Measurements from ENCODE around the gene TSHZ2. TPM values are rescaled to one million over a fixed set of nuclear protein-coding genes. Genes with fewer than 3 reads are reported as not detected.

Gene TSHZ2
- total RNA-seq, 1 donor = 3.6 TPM

DNA sequence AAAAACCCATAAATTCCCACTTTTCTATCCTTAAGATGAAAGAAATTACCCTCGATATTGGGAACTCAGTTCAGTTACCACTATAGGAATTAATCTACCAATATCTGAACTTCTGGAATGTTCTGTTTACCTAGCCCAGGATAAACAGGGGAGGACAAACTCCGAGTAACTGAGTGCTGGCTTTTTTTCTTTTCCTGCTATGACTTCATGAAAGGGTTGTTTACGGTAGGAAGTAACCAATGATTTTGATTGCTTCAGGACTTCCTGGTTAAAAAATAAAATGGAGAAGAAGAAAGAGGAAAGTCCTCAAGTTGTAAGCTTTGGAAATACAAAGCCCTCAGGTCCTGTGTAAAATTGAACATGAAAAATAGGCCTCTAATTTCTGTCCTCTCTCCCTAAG is 453.8 kb downstream of the TSHZ2 start:
- Histone ChIP-seq H3K4me3 (ENCODE audit: insufficient read depth, low read length) (no peak overlapping the region), H3K4me2 (ENCODE audit: insufficient read depth, low read length) (no peak overlapping the region), H3K36me3 (ENCODE audit: insufficient read depth, low read length) (no peaks in the 10 kb centered on the region), H3K9me3 (ENCODE audit: low read depth, low read length) (no peaks in the 10 kb centered on the region), H3K4me1 (ENCODE audit: insufficient read depth, low read length) (no peaks in the 10 kb centered on the region), H4K20me1 (ENCODE audit: insufficient read depth, low read length) (no peaks in the 10 kb centered on the region), H3K27me3 (ENCODE audit: insufficient read depth, low read length) (no peaks in the 10 kb centered on the region), H3K27ac (ENCODE audit: low read depth, low read length) (no peak overlapping the region), H2AFZ (ENCODE audit: low read length) (no peak overlapping the region), H3K79me2 (ENCODE audit: insufficient read depth, low read length) (no peaks in the 10 kb centered on the region)
- DNase-seq (ENCODE audit: insufficient read length, low spot score, missing footprints) = no peak
- TF ChIP-seq, protein P1, sequence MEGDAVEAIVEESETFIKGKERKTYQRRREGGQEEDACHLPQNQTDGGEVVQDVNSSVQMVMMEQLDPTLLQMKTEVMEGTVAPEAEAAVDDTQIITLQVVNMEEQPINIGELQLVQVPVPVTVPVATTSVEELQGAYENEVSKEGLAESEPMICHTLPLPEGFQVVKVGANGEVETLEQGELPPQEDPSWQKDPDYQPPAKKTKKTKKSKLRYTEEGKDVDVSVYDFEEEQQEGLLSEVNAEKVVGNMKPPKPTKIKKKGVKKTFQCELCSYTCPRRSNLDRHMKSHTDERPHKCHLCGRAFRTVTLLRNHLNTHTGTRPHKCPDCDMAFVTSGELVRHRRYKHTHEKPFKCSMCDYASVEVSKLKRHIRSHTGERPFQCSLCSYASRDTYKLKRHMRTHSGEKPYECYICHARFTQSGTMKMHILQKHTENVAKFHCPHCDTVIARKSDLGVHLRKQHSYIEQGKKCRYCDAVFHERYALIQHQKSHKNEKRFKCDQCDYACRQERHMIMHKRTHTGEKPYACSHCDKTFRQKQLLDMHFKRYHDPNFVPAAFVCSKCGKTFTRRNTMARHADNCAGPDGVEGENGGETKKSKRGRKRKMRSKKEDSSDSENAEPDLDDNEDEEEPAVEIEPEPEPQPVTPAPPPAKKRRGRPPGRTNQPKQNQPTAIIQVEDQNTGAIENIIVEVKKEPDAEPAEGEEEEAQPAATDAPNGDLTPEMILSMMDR (IDR thresholded peaks at IDR 0.05; ENCODE audit: extremely low read depth, low read depth, low read length) = no peak

DNA sequence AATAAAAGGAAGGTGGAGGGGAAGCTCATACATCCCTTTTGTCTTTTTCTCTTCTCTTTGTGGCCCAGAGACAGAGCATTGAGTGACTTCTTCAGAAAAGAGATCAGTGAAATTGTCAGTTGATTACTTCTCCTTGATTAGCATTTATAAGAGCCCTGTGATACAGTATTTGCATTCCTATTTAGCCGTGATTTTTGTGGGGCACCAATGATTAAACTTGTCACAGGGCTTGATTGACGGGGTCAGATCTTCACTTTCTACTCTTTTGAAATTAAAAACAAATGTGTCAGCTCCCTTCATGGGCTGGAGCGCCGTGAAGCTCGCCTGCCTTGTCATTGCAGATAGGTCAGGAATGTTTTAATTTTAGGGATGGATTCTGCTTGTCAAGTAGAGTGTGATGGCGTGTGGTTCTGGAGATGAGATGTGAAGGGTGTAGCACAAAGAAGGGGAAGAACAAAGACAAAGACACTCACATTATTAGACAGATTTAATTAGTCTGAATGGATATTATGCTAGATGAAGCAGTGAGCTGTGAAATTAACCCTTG is 454.7 kb downstream of the TSHZ2 start:
- Histone ChIP-seq H3K9me3 (ENCODE audit: low read depth, low read length) (no peaks in the 10 kb centered on the region), H3K4me2 (ENCODE audit: insufficient read depth, low read length) (no peak overlapping the region), H3K4me1 (ENCODE audit: insufficient read depth, low read length) (no peaks in the 10 kb centered on the region), H3K36me3 (ENCODE audit: insufficient read depth, low read length) (no peaks in the 10 kb centered on the region), H3K27ac (ENCODE audit: low read depth, low read length) (no peak overlapping the region), H4K20me1 (ENCODE audit: insufficient read depth, low read length) (no peaks in the 10 kb centered on the region), H3K27me3 (ENCODE audit: insufficient read depth, low read length) (no peaks in the 10 kb centered on the region), H3K4me3 (ENCODE audit: insufficient read depth, low read length) (no peak overlapping the region), H2AFZ (ENCODE audit: low read length) (no peak overlapping the region), H3K79me2 (ENCODE audit: insufficient read depth, low read length) (no peaks in the 10 kb centered on the region)
- no peak for DNase-seq (ENCODE audit: insufficient read length, low spot score, missing footprints)
- TF ChIP-seq, protein P1 (IDR thresholded peaks at IDR 0.05; ENCODE audit: extremely low read depth, low read depth, low read length) = no peak

DNA sequence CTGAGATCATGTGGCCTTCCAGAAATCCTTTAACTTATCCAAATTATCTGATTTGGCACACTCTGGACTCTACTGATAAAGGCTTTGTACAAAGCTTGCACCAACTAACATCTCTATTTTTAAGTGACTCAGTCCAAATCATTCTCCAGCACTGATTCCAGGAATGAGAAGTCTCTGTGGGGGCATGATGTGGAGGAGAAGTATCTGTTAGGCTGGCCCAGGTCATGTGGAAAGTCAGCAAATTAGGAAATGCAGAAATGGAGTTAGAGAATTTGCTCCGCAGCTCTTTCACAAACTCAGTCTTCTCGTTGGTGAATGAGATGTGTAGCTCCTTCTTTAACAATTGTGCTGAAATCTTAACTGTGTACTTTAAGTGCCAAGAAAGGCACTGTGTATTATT is 455.8 kb downstream of the TSHZ2 start:
- no peak overlapping the region for H3K4me3 ChIP-seq (ENCODE audit: insufficient read depth, low read length)
- TF ChIP-seq, protein P1 (IDR thresholded peaks at IDR 0.05; ENCODE audit: extremely low read depth, low read depth, low read length) = no peak
- H4K20me1 ChIP-seq (ENCODE audit: insufficient read depth, low read length) = no peaks in the 10 kb centered on the region
- DNase-seq (ENCODE audit: insufficient read length, low spot score, missing footprints) = no peak
- H3K9me3 ChIP-seq (ENCODE audit: low read depth, low read length) = no peaks in the 10 kb centered on the region
- no peaks in the 10 kb centered on the region for H3K27me3 ChIP-seq (ENCODE audit: insufficient read depth, low read length)
- no peaks in the 10 kb centered on the region for H3K79me2 ChIP-seq (ENCODE audit: insufficient read depth, low read length)
- H3K4me2 ChIP-seq (ENCODE audit: insufficient read depth, low read length) = no peak overlapping the region
- H3K36me3 ChIP-seq (ENCODE audit: insufficient read depth, low read length) = no peaks in the 10 kb centered on the region
- no peak overlapping the region for H2AFZ ChIP-seq (ENCODE audit: low read length)
- no peaks in the 10 kb centered on the region for H3K4me1 ChIP-seq (ENCODE audit: insufficient read depth, low read length)
- no peak overlapping the region for H3K27ac ChIP-seq (ENCODE audit: low read depth, low read length)

DNA sequence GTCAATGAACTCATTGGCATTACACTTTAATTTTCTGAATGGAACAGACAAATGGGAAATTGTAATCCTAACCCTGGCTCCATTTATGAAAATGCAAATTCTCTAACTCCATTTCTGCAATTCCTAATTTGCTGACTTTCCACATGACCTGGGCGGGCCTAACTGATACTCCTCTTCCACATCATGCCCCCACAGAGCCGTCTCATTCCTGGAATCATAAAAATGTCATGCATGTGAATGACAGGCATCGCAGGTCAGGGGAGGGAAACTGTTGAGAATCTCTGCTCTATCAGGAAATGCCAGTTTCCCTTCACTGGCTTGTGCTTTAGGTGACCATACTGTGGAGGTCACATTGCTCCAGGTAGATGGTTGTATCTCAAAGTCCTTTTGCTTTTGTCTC is 456.4 kb downstream of the TSHZ2 start:
- H3K4me1 ChIP-seq (ENCODE audit: insufficient read depth, low read length) = no peaks in the 10 kb centered on the region
- H3K9me3 ChIP-seq (ENCODE audit: low read depth, low read length) = no peaks in the 10 kb centered on the region
- DNase-seq (ENCODE audit: insufficient read length, low spot score, missing footprints) = no peak
- no peak overlapping the region for H2AFZ ChIP-seq (ENCODE audit: low read length)
- no peaks in the 10 kb centered on the region for H4K20me1 ChIP-seq (ENCODE audit: insufficient read depth, low read length)
- H3K36me3 ChIP-seq (ENCODE audit: insufficient read depth, low read length) = no peaks in the 10 kb centered on the region
- no peaks in the 10 kb centered on the region for H3K79me2 ChIP-seq (ENCODE audit: insufficient read depth, low read length)
- H3K27ac ChIP-seq (ENCODE audit: low read depth, low read length) = no peak overlapping the region
- no peaks in the 10 kb centered on the region for H3K27me3 ChIP-seq (ENCODE audit: insufficient read depth, low read length)
- no peak overlapping the region for H3K4me2 ChIP-seq (ENCODE audit: insufficient read depth, low read length)
- no peak overlapping the region for H3K4me3 ChIP-seq (ENCODE audit: insufficient read depth, low read length)
- TF ChIP-seq, protein P1 (IDR thresholded peaks at IDR 0.05; ENCODE audit: extremely low read depth, low read depth, low read length) = no peak
